Fibroblast of pulmonary artery (primary cell): ENCODE measurements around the gene DDX39A.
"Not testable (repeated sequence)": the region's sequence is repeated elsewhere in the genome, so short reads cannot be mapped to it uniquely, and the experiment has no call there.

Experiments used
- DNase-seq: peaks from one replicate; pipeline ENCODE4 v3.0.0-alpha.2; 2010; ENCODE audit warnings: low read depth
- H3K4me3 ChIP-seq: replicated peaks from 2 replicates; pipeline ENCODE4 v1.5.1; 2011; ENCODE audit warnings: low read depth, mild to moderate bottlenecking, control low read depth, low read length, moderate library complexity
- CTCF ChIP-seq: IDR thresholded peaks from 2 replicates; pipeline ENCODE4 v1.5.1; 2011; ENCODE audit warnings: mild to moderate bottlenecking, control low read depth, low read length, inconsistent platforms; ENCODE audit errors: missing control alignments

The DDX39A gene

GRCh38 chr19:14402332-14403144 is 16.6 kb downstream of the DDX39A start:
- no peak for TF ChIP-seq CTCF
- peak; percentile 89 for DNase-seq
- no peak overlapping the region for H3K4me3 ChIP-seq

- no peak for DNase-seq
- H3K4me3 ChIP-seq = no peak overlapping the region
- TF ChIP-seq CTCF = no peak
These were observed 17.5 kb downstream of the DDX39A start for GRCh38 chr19:14401468-14402195.

GRCh38 chr19:14400951-14401431 is 18.1 kb downstream of the DDX39A start:
- peak; percentile 27 for DNase-seq
- H3K4me3 ChIP-seq = no peak overlapping the region
- no peak for TF ChIP-seq CTCF

GRCh38 chr19:14397168-14397567 is 22.0 kb downstream of the DDX39A start:
- DNase-seq, H3K4me3 ChIP-seq: not testable (repeated sequence)

- not testable (repeated sequence) for H3K4me3 ChIP-seq, DNase-seq
These were observed 22.4 kb downstream of the DDX39A start for GRCh38 chr19:14396730-14397129.

GRCh38 chr19:14395710-14396336 is 23.3 kb downstream of the DDX39A start:
- DNase-seq = no peak
- no peak overlapping the region for H3K4me3 ChIP-seq
- no peak for TF ChIP-seq CTCF

GRCh38 chr19:14395262-14395661 is 23.9 kb downstream of the DDX39A start:
- no peak overlapping the region for H3K4me3 ChIP-seq
- no peak for DNase-seq
- no peak for TF ChIP-seq CTCF

GRCh38 chr19:14394167-14394566 is 25.0 kb downstream of the DDX39A start:
- DNase-seq = no peak
- no peak overlapping the region for H3K4me3 ChIP-seq
- TF ChIP-seq CTCF = no peak
